ENCODE data around the gene TARS3.
"Not testable (repeated sequence)": the region's sequence is repeated elsewhere in the genome, so short reads cannot be mapped to it uniquely, and the experiment has no call there.

Gene TARS3

GRCh38 chr15:101652786-101653430, 71.4 kb downstream of the TARS3 start:
- no peak for DNase-seq

GRCh38 chr15:101652098-101652785, 72.0 kb downstream of the TARS3 start, which contains the start of gene TM2D3:
Gene TM2D3 (minus strand): TSS chr15:101652381. CDS start chr15:101652361, 20 bp downstream.
- DNase-seq = peak; percentile 94

- DNase-seq = no peak
These were observed 72.6 kb downstream of the TARS3 start for GRCh38 chr15:101651554-101652097.

GRCh38 chr15:101650145-101650544, 74.1 kb downstream of the TARS3 start:
- DNase-seq = no peak

- no peak for DNase-seq
These were observed 75.9 kb downstream of the TARS3 start for GRCh38 chr15:101648356-101648755.

- DNase-seq = no peak
These were observed 77.0 kb downstream of the TARS3 start for GRCh38 chr15:101647251-101647650.

- DNase-seq = no peak
These were observed 77.6 kb downstream of the TARS3 start for GRCh38 chr15:101646672-101647071.

- DNase-seq = no peak
These were observed 81.9 kb downstream of the TARS3 start for GRCh38 chr15:101642361-101642760.

GRCh38 chr15:101641894-101642293, 82.4 kb downstream of the TARS3 start:
- no peak for DNase-seq

- peak; percentile 72 for DNase-seq
These were observed 83.0 kb downstream of the TARS3 start for GRCh38 chr15:101641129-101641764.

- no peak for DNase-seq
These were observed 84.6 kb downstream of the TARS3 start for GRCh38 chr15:101639667-101640066.

GRCh38 chr15:101637919-101638318, 86.4 kb downstream of the TARS3 start:
- DNase-seq = no peak

GRCh38 chr15:101637516-101637915, 86.8 kb downstream of the TARS3 start:
- no peak for DNase-seq

GRCh38 chr15:101637038-101637437, 87.2 kb downstream of the TARS3 start:
- DNase-seq = no peak

- DNase-seq = no peak
These were observed 88.1 kb downstream of the TARS3 start for GRCh38 chr15:101635944-101636727.

GRCh38 chr15:101633356-101633755, 90.9 kb downstream of the TARS3 start:
- DNase-seq = no peak

- DNase-seq = not testable (repeated sequence)
These were observed 97.5 kb downstream of the TARS3 start for GRCh38 chr15:101626729-101627128.

- no peak for DNase-seq
These were observed 98.3 kb downstream of the TARS3 start for GRCh38 chr15:101625980-101626379.

- DNase-seq = no peak
These were observed 99.1 kb downstream of the TARS3 start for GRCh38 chr15:101625184-101625583.

- no peak for DNase-seq
These were observed 100.6 kb downstream of the TARS3 start for GRCh38 chr15:101623367-101624304.

- DNase-seq = no peak
These were observed 102.3 kb downstream of the TARS3 start for GRCh38 chr15:101621961-101622360.

GRCh38 chr15:101620671-101621070, 103.6 kb downstream of the TARS3 start:
- no peak for DNase-seq
